Stimulated activated CD8-positive, alpha-beta memory T cell treated with anti-CD3 and anti-CD28 coated beads, Interleukin-12 subunit alpha, Interleukin-12 subunit beta, amount 100 ng/mL, for 1 hour (primary cell): Measurements from ENCODE around the gene WNT8A.

ENCODE experiments used
- DNase-seq: peaks from one replicate; pipeline ENCODE4 v3.0.0-alpha.2; 2020; ENCODE audit warnings: low read depth

The WNT8A gene

GRCh38 chr5:138140268-138140667 lies 56.4 kb downstream of the WNT8A start:
- no peak for DNase-seq
